OCI-LY7 (cell line): ENCODE data around the gene KRTAP10-9. TPM values are rescaled to one million over a fixed set of nuclear protein-coding genes. Genes with fewer than 3 reads are reported as not detected.

Source experiments
- BruUV-seq: library from RNA; stranded (reverse); fragments of 400-500 nt; replicated peaks from 2 replicates; lab custom pipeline; 2021; lab: Mats Ljungman, UMichigan
- CTCF ChIA-PET: fragments of 300-600 bp; sonication (Branson Sonifier 250); formaldehyde crosslinking; loops from one replicate; lab custom pipeline; 2022; ENCODE audit warnings: antibody characterized with exemption; ENCODE audit not compliant: unreplicated experiment; lab: Charles Lee
- POLR2A ChIA-PET: fragments of 300-600 bp; sonication (Branson Sonifier 250); formaldehyde crosslinking; loops from one replicate; lab custom pipeline; 2022; ENCODE audit warnings: antibody characterized with exemption; lab: Charles Lee
- DNase-seq: peaks from one replicate; pipeline ENCODE4 v3.0.0-alpha.2; 2015; ENCODE audit warnings: low spot score
- H2AFZ ChIP-seq: fragments of 200-600 bp; sonication (generic), shearing (Covaris generic); 2 replicates; pipeline ENCODE4 v1.6.1; 2014; ENCODE audit warnings: mild to moderate bottlenecking, antibody characterized with exemption, low read length, moderate library complexity
- H3K27ac ChIP-seq: fragments of 200-600 bp; sonication (generic); 2 replicates; pipeline ENCODE4 v1.5.1; 2014; ENCODE audit warnings: mixed run types, low read depth, mild to moderate bottlenecking, moderate library complexity, low read length, inconsistent platforms; ENCODE audit not compliant: poor library complexity, severe bottlenecking
- H3K36me3 ChIP-seq: fragments of 200-600 bp; sonication (generic); 2 replicates; pipeline ENCODE4 v1.6.1; 2014; ENCODE audit warnings: mild to moderate bottlenecking, antibody characterized with exemption, low read length, moderate library complexity, mixed read lengths; ENCODE audit not compliant: insufficient read depth
- H3K4me1 ChIP-seq: fragments of 200-600 bp; sonication (generic); 2 replicates; pipeline ENCODE4 v1.5.1; 2014; ENCODE audit warnings: mild to moderate bottlenecking, low read length; ENCODE audit not compliant: insufficient read depth, poor library complexity, severe bottlenecking
- H3K4me2 ChIP-seq: fragments of 200-600 bp; sonication (generic); 2 replicates; pipeline ENCODE4 v1.6.1; 2014; ENCODE audit warnings: mild to moderate bottlenecking, low read length
- H3K4me3 ChIP-seq: fragments of 200-600 bp; sonication (generic); 2 replicates; pipeline ENCODE4 v1.5.1; 2014; ENCODE audit warnings: mild to moderate bottlenecking, low read depth, low read length; ENCODE audit not compliant: poor library complexity, severe bottlenecking
- H3K79me2 ChIP-seq: fragments of 200-600 bp; sonication (generic); 2 replicates; pipeline ENCODE4 v1.6.1; 2016; ENCODE audit warnings: low read depth, mild to moderate bottlenecking, low read length, moderate library complexity, mixed read lengths; ENCODE audit not compliant: insufficient read depth
- H3K9me2 ChIP-seq: fragments of 200-600 bp; sonication (generic); 2 replicates; pipeline ENCODE4 v1.6.1; 2016; ENCODE audit warnings: mild to moderate bottlenecking, low read length, mixed read lengths; ENCODE audit not compliant: insufficient read depth
- H3K9me3 ChIP-seq: fragments of 200-600 bp; sonication (generic); 2 replicates; pipeline ENCODE4 v1.6.1; 2014; ENCODE audit warnings: mild to moderate bottlenecking, mixed run types, low read length, mixed read lengths
- H4K20me1 ChIP-seq: fragments of 200-600 bp; sonication (generic); 2 replicates; pipeline ENCODE4 v1.6.1; 2014; ENCODE audit warnings: mild to moderate bottlenecking, antibody characterized with exemption, low read length, moderate library complexity, mixed read lengths; ENCODE audit not compliant: insufficient read depth
- EZH2phosphoT487 ChIP-seq: fragments of 200-600 bp; sonication (generic); IDR thresholded peaks from 2 replicates; pipeline ENCODE4 v1.6.1; 2018; ENCODE audit warnings: low read depth, borderline replicate concordance, mild to moderate bottlenecking, mixed run types, antibody characterized with exemption, low read length, moderate library complexity, mixed read lengths
- intact Hi-C: fragments of 100-400 bp; cut with micrococcal nuclease; formaldehyde crosslinking; loops from one replicate; pipeline ENCODE4 v1.10.0; 2022; ENCODE audit not compliant: unreplicated experiment
- total RNA-seq, 2 experiments: library from RNA; depleted of rRNA in 1 of 2; stranded (reverse); fragments of >200 nt in 1 of 2; shearing (Covaris generic) in 1 of 2; gene quantifications; 2 replicates each; pipeline ENCODE4 v1.2.3, GENCODE V29; 2014 to 2022
- TF ChIP-seq, protein P1 (sequence below): fragments of 200-600 bp; sonication (generic); conservative IDR thresholded peaks from 2 replicates; pipeline ENCODE4 v1.5.1; 2014; ENCODE audit warnings: mild to moderate bottlenecking, antibody characterized with exemption, low read length, moderate library complexity, mixed read lengths

KRTAP10-9 gene
- total RNA-seq, 2 experiments from 2014 or later = not detected

DNA sequence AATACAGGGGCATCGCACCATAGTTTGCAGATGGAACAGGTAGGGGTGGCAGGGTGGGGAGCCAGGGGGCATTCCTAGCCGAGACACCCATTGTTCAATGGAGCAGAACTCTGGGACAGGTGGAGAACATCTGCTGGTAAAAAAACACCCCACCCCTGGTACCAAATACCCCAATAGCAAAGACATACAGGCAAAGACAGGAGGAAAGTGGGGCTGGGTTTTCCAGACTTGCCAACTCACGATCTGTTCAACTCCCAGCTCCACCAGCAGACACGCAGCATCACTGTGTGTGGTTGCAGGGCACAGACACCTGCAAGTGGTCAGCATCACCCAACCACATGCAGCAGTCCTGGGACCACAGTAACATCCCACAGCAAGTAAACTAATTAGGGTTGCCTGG is 15.3 kb upstream of the KRTAP10-9 start:
- Histone ChIP-seq H2AFZ (no peak overlapping the region), H3K9me2 (no peaks in the 10 kb centered on the region), H3K9me3 (0 out of 2 replicates have a peak, but pooled peaks cover 9% of the 10 kb centered on the region), H3K79me2 (no peaks in the 10 kb centered on the region), H4K20me1 (no peaks in the 10 kb centered on the region), H3K27ac (no peak overlapping the region), H3K36me3 (no peaks in the 10 kb centered on the region), H3K4me2 (no peak overlapping the region), H3K4me3 (no peak overlapping the region), H3K4me1 (no peaks in the 10 kb centered on the region)
- CTCF ChIA-PET = no interaction called here
- no TSS peak for BruUV-seq
- POLR2A ChIA-PET = no interaction called here
- DNase-seq = no peak
- intact Hi-C loops = no loop called here
- TF ChIP-seq, protein P1, sequence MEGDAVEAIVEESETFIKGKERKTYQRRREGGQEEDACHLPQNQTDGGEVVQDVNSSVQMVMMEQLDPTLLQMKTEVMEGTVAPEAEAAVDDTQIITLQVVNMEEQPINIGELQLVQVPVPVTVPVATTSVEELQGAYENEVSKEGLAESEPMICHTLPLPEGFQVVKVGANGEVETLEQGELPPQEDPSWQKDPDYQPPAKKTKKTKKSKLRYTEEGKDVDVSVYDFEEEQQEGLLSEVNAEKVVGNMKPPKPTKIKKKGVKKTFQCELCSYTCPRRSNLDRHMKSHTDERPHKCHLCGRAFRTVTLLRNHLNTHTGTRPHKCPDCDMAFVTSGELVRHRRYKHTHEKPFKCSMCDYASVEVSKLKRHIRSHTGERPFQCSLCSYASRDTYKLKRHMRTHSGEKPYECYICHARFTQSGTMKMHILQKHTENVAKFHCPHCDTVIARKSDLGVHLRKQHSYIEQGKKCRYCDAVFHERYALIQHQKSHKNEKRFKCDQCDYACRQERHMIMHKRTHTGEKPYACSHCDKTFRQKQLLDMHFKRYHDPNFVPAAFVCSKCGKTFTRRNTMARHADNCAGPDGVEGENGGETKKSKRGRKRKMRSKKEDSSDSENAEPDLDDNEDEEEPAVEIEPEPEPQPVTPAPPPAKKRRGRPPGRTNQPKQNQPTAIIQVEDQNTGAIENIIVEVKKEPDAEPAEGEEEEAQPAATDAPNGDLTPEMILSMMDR = no peak
- no peak for TF ChIP-seq EZH2phosphoT487

DNA sequence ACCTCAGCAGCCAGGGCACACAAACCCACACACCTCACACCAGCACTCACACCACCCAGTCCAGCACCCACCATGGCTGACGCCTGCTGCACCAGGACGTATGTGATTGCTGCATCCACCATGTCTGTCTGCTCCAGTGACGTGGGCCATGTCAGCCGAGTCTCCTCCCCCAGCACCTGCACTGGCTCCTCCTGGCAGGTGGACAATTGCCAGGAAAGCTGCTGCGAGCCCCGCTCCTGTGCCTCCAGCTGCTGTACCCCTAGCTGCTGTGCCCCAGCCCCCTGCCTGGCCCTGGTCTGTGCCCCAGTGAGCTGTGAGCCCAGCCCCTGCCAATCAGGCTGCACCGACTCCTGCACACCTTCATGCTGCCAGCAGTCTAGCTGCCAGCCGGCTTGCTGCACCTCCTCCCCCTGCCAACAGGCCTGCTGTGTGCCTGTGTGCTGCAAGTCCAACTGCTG is 14.8 kb upstream of the KRTAP10-9 start, which contains the start of gene KRTAP10-8:
Gene KRTAP10-8, plus strand, starts transcription at position 51 of the 458 bp plus-strand sequence. Its CDS starts 22 bp downstream, at position 73.
- DNase-seq = no peak
- ChIA-PET POLR2A (no interaction called here), CTCF (no interaction called here)
- H2AFZ ChIP-seq = no peak within 1 kb of the TSS
- no peaks in the 10 kb centered on the region for H3K4me1 ChIP-seq
- no peaks in the 10 kb centered on the region for H4K20me1 ChIP-seq
- H3K36me3 ChIP-seq = no peaks in the 10 kb centered on the region
- H3K9me3 ChIP-seq = 0 out of 2 replicates have a peak, but pooled peaks cover 9% of the 10 kb centered on the region
- H3K27ac ChIP-seq = no peak within 1 kb of the TSS
- intact Hi-C loops = no loop called here
- H3K79me2 ChIP-seq = no peaks in the 10 kb centered on the region
- H3K9me2 ChIP-seq = no peaks in the 10 kb centered on the region
- no peak for TF ChIP-seq EZH2phosphoT487
- TF ChIP-seq, protein P1 = no peak
- no peak within 1 kb of the TSS for H3K4me2 ChIP-seq
- H3K4me3 ChIP-seq = no peak within 1 kb of the TSS
- BruUV-seq = no TSS peak

DNA sequence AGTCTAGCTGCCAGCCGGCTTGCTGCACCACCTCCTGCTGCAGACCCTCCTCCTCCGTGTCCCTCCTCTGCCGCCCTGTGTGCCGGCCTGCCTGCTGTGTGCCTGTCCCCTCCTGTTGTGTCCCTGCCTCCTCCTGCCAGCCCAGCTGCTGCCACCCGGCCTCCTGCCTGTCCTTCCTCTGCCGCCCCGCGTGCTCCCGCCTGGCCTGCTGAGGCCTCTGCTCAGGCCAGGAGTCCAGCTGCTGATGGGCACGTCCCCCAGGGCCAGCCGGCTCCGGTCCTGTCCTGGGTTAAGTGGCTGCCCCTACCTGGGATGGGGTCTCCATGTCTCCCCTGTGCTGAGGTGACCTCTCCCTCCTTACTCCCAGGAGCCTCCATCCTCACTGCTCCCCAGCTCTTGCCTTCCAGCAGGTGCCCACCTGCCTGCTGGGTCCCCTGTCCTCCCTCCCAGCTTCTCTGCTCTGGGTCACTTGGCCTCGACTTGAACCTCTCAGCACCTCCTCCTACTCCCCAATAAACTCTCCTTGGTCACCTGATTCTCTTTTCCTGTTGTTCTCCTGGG is 14.1 kb upstream of the KRTAP10-9 start:
- intact Hi-C loops = no loop called here
- Histone ChIP-seq H3K36me3 (no peaks in the 10 kb centered on the region), H3K9me2 (no peaks in the 10 kb centered on the region), H3K27ac (no peak overlapping the region), H3K4me2 (no peak overlapping the region), H3K9me3 (0 out of 2 replicates have a peak, but pooled peaks cover 9% of the 10 kb centered on the region), H3K4me1 (no peaks in the 10 kb centered on the region), H2AFZ (no peak overlapping the region), H4K20me1 (no peaks in the 10 kb centered on the region), H3K4me3 (no peak overlapping the region), H3K79me2 (no peaks in the 10 kb centered on the region)
- DNase-seq = no peak
- TF ChIP-seq EZH2phosphoT487 = no peak
- TF ChIP-seq, protein P1 = no peak
- ChIA-PET POLR2A (no interaction called here), CTCF (no interaction called here)
- BruUV-seq = no TSS peak
